HL-60/S4 treated with retinoic acid at 250 ng/mL for 4 days and 3 days (cell line): ENCODE results near the gene CCDC30.
"Not testable (repeated sequence)": the region's sequence is repeated elsewhere in the genome, so short reads cannot be mapped to it uniquely, and the experiment has no call there.

ENCODE experiments used
- in situ Hi-C: fragments of 300-500 bp; cut with MboI; formaldehyde crosslinking; loops from 2 replicates; pipeline ENCODE4 v1.7.0; 2022; ENCODE audit warnings: low sequenced_read_pairs

CCDC30 gene

DNA sequence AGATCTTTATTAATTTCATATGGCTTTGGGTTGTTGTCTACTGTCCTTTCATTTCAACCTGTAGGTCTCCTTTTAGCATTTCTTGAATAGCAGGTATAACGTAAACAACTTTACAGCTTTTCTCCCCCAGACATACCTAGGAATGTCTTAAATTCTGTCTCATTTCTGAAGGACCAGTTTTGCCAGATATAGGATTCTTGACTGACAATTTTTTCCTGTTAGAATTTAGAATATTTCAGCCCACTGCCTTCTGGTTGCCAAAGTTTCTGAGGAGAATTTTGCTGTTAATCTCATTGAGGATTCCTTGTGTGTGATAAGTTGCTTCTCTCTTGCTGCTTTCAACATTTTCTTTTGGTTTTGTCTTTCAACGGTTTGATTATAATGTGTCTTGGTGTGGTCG is 60.1 kb downstream of the CCDC30 start:
- in situ Hi-C loops = no loop called here

- in situ Hi-C loops = no loop called here
These were observed 61.2 kb downstream of the CCDC30 start for GRCh38 chr1:42524330-42524729.

DNA sequence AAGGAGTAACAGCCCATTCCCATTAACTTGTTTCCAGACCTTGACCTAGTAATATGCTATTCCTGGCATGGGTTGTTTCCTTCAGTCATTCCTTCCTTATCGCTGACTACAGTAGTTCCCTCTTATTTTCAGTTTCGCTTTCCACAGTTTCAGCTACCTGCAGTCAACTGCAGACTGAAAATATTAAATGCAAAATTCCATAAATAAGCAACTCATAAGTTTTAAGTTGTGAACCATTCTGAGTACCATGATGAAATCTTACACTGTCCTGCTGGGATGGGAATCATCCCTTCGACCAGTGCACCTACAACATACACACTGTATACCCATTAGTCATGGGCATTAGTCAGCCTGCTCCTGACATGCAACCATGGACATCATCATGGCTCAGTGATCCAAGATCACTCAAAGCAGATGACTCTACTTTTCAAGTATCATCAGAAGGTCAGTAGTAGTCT is 66.7 kb downstream of the CCDC30 start:
- in situ Hi-C loops = no loop called here

DNA sequence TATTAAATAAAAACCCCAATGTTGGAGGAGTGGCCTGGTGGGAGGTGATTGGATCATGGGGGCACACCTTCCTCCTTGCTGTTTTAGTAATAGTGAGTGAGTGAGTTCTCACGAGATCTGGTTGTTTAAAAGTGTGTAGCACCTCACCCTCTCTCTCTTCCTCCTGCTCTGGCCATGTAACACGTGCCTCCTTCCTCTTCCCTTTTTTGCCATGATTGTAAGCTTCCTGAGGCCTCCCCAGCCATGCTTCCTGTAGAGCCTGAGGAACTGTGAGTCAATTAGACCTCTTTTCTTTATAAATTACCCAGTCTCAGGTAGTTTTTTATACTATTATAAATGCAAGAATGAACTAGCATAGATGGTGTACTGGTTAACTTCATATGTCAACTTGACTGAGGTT is 68.0 kb downstream of the CCDC30 start:
- in situ Hi-C loops = no loop called here

DNA sequence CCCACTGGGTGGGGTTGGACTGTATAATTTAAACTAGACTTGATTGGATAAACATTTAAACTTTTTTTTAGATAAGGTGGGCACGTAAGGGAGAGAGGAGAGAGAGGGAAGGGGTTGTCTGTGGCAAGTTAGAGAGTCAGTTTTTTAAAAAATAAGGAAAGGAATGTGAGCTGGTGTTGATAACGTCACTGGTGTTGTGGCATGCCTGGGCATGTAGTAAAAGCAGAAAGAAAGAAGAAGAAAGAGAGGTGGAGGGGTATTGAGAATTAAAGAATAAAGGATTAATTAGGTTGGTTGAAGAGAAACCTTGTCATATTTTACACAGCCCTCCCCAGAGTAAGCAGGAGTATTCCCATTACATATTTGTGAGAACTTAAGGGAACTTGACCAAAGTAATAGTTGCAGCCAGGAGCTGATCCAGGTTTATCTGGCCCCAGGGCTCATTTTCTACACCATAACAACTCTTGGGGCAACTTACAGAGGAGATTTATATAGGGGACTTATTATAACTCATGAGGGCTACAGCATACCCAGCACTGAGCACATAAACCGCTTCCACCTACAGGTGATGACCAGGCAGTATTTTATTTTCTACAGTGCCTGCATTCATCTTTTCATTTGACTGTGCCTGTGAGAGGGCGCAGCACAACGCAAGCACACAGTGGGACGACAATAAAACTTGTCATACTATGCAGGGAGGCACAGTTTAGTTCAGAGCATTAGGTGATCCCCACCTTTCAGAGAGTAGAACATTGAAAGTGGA is 70.2 kb downstream of the CCDC30 start:
- in situ Hi-C loops = no loop called here

- in situ Hi-C loops = no loop called here
These were observed 78.0 kb downstream of the CCDC30 start for GRCh38 chr1:42541104-42541503.

- in situ Hi-C loops = no loop called here
These were observed 88.1 kb downstream of the CCDC30 start for GRCh38 chr1:42551180-42551579.

DNA sequence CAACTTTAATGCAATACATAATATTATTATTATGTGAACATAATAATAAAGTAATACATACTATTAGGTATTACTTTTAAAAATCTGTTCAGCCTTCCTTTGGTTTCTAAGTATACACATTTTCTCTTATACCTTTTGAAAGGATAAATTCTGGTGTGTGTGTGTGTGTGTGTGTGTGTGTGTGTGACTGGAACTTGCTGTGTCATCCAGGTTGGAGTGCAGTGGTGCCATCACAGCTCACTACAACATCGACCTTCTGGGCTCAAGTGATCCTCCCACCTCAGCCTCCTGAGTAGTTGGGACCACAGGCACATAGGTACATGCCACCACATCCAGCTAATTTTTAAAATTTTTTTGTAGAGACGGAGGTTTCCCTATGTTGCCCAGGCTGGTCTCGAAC is 88.5 kb downstream of the CCDC30 start:
- in situ Hi-C loops = no loop called here

- in situ Hi-C loops = no loop called here
These were observed 89.5 kb downstream of the CCDC30 start for GRCh38 chr1:42552636-42553035.

DNA sequence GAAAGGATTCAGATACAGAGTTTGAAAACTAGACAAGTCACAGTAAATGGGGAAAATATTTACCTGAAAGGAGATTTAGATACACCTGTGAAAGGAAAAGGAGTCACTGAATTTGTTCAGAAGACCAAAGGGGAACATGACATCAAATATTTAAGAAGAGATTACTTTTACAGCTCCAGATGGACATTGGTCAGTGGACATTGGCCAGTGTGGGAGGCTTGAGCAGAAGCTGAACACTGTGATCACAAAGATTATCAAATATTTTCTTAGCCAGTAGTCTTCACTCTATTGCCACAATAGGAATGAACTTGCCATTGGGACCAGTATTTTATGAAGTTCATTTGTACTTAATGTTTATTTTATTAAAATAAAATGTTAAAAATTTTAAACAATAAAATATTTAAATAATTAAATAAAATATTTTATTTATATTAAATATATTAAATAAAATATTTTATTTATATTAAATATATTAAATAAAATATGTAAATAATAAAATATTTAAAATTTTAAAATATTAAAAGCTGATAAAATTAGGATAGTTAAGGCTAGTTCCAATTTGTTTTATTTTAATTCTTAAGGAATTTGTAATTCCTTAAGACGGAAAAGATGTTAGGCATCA is 94.3 kb downstream of the CCDC30 start:
- in situ Hi-C loops = no loop called here

DNA sequence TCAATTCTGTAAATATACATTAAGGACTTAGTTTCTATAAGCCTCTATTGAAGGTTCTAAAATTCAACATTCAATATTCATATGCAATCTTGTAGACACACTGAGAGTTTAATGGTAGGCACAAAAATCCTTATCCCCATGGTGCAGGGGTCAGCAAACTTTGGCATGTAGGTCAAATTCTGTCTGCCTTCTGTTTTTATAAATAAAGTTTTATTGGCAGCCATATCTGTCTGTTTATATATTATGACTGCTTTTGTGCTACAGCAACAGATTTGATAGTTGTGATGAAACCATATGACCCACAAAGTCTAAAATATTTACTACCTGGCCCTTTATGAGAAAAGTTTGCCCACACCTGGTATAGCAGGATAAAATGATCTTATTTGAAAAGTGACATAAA is 104.0 kb downstream of the CCDC30 start:
- in situ Hi-C loops = no loop called here

- in situ Hi-C loops = no loop called here
These were observed 113.8 kb downstream of the CCDC30 start for GRCh38 chr1:42576935-42577334.

DNA sequence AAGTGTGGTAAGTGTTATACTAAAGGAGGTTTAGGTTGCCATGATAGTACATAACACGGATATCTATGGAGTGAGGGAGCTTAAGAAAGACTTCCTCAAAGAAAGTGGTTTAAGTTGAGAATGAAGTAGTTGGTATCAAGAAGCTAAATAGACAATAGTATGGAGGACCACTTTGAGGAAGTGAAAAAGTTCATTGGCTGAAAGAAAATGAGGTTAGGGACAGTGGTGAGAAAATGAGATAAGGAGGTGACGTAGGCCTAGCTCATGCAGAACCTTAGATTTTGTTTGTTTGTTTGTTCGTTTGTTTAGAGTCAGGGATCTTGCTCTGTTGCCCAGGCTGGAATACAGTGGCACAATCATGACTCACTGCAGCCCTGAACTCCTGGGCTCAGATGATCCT is 122.9 kb downstream of the CCDC30 start:
- in situ Hi-C loops = no loop called here

GRCh38 chr1:42587753-42588152 is 124.7 kb downstream of the CCDC30 start:
- in situ Hi-C loops = no loop called here

- in situ Hi-C loops = no loop called here
These were observed 129.7 kb downstream of the CCDC30 start for GRCh38 chr1:42592811-42593210.

DNA sequence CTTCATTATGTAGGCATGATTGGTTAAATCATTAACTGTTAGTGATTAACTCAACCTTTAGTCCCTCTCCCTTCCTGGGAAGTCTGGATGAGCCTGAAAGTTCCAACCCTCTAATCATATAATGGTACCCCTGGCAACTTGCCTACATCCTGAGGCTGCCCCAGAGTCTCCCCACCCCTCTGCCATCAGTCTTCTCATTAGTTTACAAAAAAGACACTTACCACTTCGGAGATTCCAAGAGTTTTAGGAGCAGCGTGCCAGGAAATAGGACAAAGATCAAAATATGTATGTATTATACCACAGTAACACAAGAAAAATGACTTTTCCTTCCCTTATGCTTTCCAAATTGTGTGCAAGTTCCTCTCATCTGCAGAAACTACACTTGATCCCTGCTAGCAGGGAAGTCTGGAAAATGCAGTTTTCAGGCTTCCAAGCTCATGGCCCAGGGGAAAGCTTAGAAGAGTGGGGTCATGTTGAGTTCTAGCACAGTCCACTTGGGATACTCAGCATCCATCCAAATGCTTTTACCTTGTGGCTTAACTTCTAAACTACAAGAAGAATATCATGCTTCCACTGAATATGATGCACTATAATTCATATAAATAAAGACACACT is 130.5 kb downstream of the CCDC30 start:
- in situ Hi-C loops = no loop called here

DNA sequence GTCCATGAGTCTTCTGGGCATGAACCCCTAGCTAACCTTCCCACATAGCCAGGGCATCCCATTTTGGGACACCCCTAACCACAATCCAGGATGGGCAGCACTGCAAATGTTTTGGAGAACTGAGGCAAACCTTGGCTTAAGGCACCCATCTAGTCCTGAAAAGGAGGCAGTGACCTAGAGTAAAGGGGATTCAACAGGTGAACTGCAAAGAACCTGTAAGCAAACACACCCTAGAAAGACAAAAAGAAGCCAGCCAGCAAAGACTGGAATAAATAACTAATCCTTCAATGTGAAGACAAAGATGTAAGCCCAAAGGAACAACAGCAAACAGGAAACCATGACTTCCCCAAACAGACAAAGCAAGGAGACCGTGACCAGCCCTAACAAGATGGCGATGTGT is 138.4 kb downstream of the CCDC30 start:
- in situ Hi-C loops = no loop called here

DNA sequence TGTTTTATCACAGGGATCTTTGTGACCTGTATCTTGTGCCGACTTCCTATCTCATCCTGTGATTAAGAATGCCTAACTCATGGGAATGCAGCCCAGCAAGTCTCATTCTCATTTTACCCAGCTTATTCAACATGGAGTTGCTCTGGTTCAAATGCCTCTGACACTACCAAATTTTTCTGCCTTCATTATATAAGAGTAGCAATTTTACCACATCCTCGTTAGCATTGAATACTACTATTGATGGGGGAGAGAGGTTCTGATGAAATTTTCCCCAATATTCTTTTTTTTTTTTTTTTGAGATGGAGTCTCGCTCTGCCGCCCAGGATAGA is 150.7 kb downstream of the CCDC30 start:
- in situ Hi-C loops = no loop called here

GRCh38 chr1:42618866-42619265 is 155.8 kb downstream of the CCDC30 start:
- in situ Hi-C loops = no loop called here

- in situ Hi-C loops = no loop called here
These were observed 157.2 kb downstream of the CCDC30 start for GRCh38 chr1:42620307-42620706.

DNA sequence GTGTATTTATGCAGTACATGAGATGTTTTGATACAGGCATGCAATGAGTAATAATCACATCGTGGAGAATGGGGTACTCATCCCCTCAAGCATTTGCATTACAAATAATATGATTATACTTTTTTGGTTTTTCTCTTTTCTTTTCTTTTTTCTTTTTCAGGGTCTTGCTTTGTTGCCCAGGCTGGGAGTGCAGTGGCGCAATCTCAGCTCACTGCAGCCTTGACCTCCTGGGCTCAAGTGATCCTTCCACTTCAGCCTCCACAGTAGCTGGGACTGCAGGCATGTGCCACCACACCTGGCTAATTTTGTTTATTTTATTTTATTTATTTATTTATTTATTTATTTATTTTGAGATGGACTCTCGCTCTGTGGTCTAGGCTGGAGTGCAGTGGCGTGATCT is 158.1 kb downstream of the CCDC30 start:
- in situ Hi-C loops = not testable (repeated sequence)

GRCh38 chr1:42627205-42627604 is 164.1 kb downstream of the CCDC30 start:
- in situ Hi-C loops = not testable (repeated sequence)
